Measurements from ENCODE around the gene STARD9.

STARD9 gene

DNA sequence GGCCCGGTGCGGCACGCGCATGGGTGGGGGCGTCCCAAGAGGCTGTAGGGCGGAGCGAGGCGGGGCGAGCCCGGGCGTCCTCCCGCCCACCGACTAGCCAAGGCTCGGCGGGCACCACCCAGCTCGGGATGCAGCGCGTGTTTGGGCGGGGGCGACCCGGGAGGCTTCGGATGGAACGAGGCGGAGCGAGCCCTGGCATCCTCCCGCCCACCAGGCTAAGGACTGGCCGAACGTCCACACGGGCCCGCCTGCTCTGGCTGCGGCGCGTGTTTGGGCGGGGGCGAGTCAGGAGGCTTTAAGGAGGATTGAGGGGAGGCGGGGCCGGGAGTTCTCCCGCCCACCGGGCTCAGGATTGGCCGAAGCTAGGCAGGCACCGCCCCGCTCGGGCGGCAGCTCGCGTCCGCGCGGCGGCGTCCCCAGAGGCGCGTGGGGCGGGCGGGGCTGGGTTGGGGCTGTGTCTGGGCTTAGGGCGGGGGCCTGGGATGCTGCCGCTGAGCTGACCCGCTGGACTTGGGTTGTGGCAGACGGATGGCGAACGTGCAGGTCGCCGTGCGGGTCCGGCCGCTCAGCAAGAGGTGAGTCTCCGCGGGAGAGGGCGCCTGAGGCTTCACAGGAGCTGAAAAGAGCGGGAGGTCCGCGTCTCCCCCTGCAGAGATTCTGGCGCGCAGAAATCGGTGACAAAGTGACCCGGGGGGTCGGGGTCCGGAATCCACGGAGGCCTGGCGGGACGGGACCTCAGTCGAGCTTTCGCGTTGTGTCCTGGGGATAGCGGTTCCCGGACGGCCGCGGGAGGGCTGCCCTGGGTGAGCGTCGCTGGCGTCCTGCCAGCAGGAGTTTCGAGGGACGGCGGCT lies at the start of gene STARD9:
STARD9 (plus strand) TSS at position 419 of the 852 bp plus-strand sequence; CDS start at position 529, 110 bp downstream.
- Mint-ChIP-seq H3K27ac (peak within 1 kb of the TSS; percentile 6 to 80 (median 79)), H3K36me3 (ENCODE audit: low read depth) (no peaks in the 10 kb centered on the region), H3K4me1 (peaks cover 41% of the 10 kb centered on the region), H3K4me3 (peak within 1 kb of the TSS; percentile 95 to 98 (median 97)), H3K27me3 (ENCODE audit: low read depth) (peaks cover 26% of the 10 kb centered on the region), H3K9me3 (no peaks in the 10 kb centered on the region)
- TF ChIP-seq, protein P1, sequence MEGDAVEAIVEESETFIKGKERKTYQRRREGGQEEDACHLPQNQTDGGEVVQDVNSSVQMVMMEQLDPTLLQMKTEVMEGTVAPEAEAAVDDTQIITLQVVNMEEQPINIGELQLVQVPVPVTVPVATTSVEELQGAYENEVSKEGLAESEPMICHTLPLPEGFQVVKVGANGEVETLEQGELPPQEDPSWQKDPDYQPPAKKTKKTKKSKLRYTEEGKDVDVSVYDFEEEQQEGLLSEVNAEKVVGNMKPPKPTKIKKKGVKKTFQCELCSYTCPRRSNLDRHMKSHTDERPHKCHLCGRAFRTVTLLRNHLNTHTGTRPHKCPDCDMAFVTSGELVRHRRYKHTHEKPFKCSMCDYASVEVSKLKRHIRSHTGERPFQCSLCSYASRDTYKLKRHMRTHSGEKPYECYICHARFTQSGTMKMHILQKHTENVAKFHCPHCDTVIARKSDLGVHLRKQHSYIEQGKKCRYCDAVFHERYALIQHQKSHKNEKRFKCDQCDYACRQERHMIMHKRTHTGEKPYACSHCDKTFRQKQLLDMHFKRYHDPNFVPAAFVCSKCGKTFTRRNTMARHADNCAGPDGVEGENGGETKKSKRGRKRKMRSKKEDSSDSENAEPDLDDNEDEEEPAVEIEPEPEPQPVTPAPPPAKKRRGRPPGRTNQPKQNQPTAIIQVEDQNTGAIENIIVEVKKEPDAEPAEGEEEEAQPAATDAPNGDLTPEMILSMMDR (IDR thresholded peaks at IDR 0.05; ENCODE audit: unreplicated experiment in 3 of 3) = no peak

DNA sequence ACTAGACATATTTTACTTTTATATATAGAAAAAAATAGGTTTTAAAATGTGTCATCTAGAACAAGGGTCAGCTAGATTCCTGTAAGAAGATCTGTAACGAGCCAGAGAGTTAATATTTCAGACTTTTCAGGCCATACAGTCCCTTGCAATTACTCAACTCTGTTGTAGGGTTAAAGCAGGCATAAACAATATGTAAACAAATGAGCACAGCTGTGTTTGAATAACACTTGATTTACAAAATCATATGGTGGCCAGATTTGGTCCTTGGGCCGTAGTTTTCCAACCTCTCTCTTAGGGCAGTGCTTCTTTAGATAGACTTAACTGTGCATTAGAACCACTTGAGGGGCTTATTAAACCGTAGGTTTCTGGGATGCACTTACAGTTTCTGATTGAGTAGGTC lies 46.4 kb upstream of the STARD9 start:
- H3K4me3 Mint-ChIP-seq = no peak overlapping the region
- TF ChIP-seq, protein P1 (IDR thresholded peaks at IDR 0.05; ENCODE audit: unreplicated experiment in 3 of 3) = no peak
- H3K27ac Mint-ChIP-seq = no peak overlapping the region
- H3K9me3 Mint-ChIP-seq = no peaks in the 10 kb centered on the region
- no peaks in the 10 kb centered on the region for H3K27me3 Mint-ChIP-seq (ENCODE audit: low read depth)
- peaks cover 46% of the 10 kb centered on the region for H3K36me3 Mint-ChIP-seq (ENCODE audit: low read depth)
- no peaks in the 10 kb centered on the region for H3K4me1 Mint-ChIP-seq

DNA sequence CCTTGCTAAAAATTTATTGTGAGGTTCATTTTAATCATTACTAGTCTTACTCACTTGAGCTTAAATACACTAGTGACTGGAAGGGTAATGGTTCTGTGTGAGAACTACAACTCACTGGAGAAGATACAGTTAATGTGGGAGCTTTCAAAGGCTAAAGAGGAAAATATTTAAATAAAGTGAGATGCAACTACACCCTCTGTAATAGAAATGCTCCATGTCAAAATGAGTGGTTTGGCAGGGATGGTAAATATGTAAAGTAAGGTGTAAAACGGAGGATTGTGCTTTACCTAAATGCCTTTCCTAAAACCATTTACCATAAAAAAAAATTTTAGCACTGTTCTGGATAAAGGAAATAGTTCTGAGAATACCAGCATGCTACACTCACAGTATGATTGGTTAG lies 42.2 kb upstream of the STARD9 start:
- Mint-ChIP-seq H3K9me3 (no peaks in the 10 kb centered on the region), H3K27me3 (ENCODE audit: low read depth) (no peaks in the 10 kb centered on the region), H3K27ac (no peak overlapping the region), H3K4me3 (no peak overlapping the region), H3K4me1 (no peaks in the 10 kb centered on the region), H3K36me3 (ENCODE audit: low read depth) (peaks cover 57% of the 10 kb centered on the region)
- TF ChIP-seq, protein P1 (IDR thresholded peaks at IDR 0.05; ENCODE audit: unreplicated experiment in 3 of 3) = no peak

DNA sequence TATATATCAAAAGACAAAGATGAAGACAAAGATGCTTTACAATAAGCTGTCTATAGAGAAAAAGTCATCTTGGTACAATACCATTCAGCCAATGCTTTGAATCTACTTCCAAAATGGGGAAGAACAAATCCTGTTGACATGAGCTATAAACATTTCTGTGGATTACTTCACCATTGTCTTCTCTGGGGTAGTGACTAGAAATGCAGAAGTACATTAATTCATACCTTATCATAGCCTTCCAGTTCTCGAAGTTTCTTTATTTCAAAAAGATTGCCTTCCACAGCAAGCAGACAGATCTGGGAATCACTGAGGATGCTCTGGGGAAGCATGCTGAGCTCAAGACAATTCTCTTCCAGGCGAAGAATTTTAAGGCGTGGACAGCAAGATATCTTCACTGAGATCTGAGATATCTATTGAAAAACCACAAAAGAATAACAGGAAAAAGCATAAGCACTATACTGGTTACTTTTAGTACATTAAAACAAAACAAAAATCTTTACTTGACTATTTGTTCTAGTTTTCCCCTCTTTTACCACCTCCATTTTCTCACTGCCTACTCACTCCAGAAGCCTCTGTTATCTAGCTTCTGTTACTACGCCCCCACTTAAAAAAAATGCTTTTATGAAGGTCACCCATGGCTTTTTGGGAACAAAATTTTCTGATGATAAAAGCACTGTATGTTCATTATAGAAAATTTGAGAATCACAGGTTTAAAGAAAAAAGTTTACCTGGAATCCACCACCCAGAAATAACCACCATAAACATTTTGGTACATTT lies 30.4 kb upstream of the STARD9 start:
- Mint-ChIP-seq H3K4me3 (peak overlapping the region in 1 of 3 experiments; percentile 27), H3K27ac (no peak overlapping the region), H3K27me3 (ENCODE audit: low read depth) (no peaks in the 10 kb centered on the region), H3K9me3 (no peaks in the 10 kb centered on the region), H3K36me3 (ENCODE audit: low read depth) (peaks cover 29% of the 10 kb centered on the region), H3K4me1 (peaks cover 30% of the 10 kb centered on the region)
- TF ChIP-seq, protein P1 (IDR thresholded peaks at IDR 0.05; ENCODE audit: unreplicated experiment in 3 of 3) = no peak

DNA sequence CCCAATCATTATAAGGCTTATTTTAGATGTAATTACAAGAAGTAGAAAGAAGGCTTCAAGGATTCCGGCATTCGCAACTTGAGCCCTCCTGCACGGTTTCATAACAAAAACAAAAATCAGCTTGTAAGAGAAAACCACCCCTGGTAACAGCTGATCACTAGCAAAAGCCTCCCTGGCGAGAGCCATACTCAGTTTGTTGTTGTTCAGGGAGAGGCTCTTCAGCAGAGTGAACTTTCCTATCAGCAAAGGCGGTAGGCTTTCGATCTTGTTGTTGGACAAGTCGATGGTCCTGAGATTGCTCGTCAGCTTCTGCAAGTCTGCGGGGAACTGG lies 27.5 kb upstream of the STARD9 start:
- Mint-ChIP-seq H3K9me3 (no peaks in the 10 kb centered on the region), H3K4me3 (peak overlapping the region; percentile 92 to 97 (median 95)), H3K27me3 (ENCODE audit: low read depth) (no peaks in the 10 kb centered on the region), H3K36me3 (ENCODE audit: low read depth) (peaks cover 19% of the 10 kb centered on the region), H3K27ac (peak overlapping the region; percentile 90 to 97 (median 92)), H3K4me1 (peaks cover 31% of the 10 kb centered on the region)
- TF ChIP-seq, protein P1 (IDR thresholded peaks at IDR 0.05; ENCODE audit: unreplicated experiment in 3 of 3) = no peak
